K562 (cell line): Measurements from ENCODE around the gene LAMB4. TPM values are rescaled to one million over a fixed set of nuclear protein-coding genes. Genes with fewer than 3 reads are reported as not detected.
A peak's percentile ranks its signal among the peaks of the same experiment; 100 is the strongest.

Experiments
- ARID3B ChIP-seq: fragments of 250-450 bp; sonication (Bioruptor Pico); IDR thresholded peaks from 2 replicates; pipeline ENCODE4 v1.4.0; 2020; ENCODE audit warnings: borderline replicate concordance
- ATF3 ChIP-seq, 2 experiments: fragments of 450-650 bp in 1 of 2; sonication (generic) in 1 of 2; formaldehyde crosslinking in 1 of 2; IDR thresholded peaks in 1 of 2; conservative IDR thresholded peaks in 1 of 2; 2 replicates each; pipeline versions ENCODE4 v1.6.1 to v1.8.1; 2016 to 2023; ENCODE audit warnings: mild to moderate bottlenecking in 2 of 2, moderate library complexity in 2 of 2, inconsistent platforms in 1 of 2, missing genetic modification reagents in 1 of 2
- KDM1A ChIP-seq, 2 experiments: fragments of 450-650 bp; IDR thresholded peaks; 2 replicates each; pipeline ENCODE4 v1.6.1; 2016; ENCODE audit warnings: mild to moderate bottlenecking in 2 of 2
- MTA3 ChIP-seq: fragments of 450-650 bp; formaldehyde crosslinking; IDR thresholded peaks from 2 replicates; pipeline ENCODE4 v1.6.1; 2017; ENCODE audit warnings: mild to moderate bottlenecking, borderline replicate concordance
- NFE2L1 ChIP-seq: fragments of 450-650 bp; IDR thresholded peaks from 2 replicates; pipeline ENCODE4 v1.6.1; 2016; ENCODE audit warnings: missing genetic modification characterization, low read depth, mild to moderate bottlenecking, missing compliant biosample characterization, moderate library complexity, borderline replicate concordance
- RB1 ChIP-seq: fragments of 450-650 bp; IDR thresholded peaks from 2 replicates; pipeline ENCODE4 v1.6.1; 2017; ENCODE audit warnings: low read depth, mild to moderate bottlenecking
- RERE ChIP-seq: sonication (generic); formaldehyde crosslinking; IDR thresholded peaks from 2 replicates; pipeline ENCODE4 v1.8.0; 2023; ENCODE audit warnings: missing genetic modification reagents, mild to moderate bottlenecking, borderline replicate concordance
- RFX5 ChIP-seq: IDR thresholded peaks from 2 replicates; pipeline ENCODE4 v1.6.1; 2011; ENCODE audit warnings: low read depth, mild to moderate bottlenecking, improper control_type of control experiment, low read length
- SREBF1 ChIP-seq: fragments of 150-350 bp; IDR thresholded peaks from 2 replicates; pipeline ENCODE4 v1.6.1; 2014; ENCODE audit warnings: antibody characterized with exemption, low read depth, low read length, borderline replicate concordance
- STAT5A ChIP-seq: IDR thresholded peaks from 2 replicates; pipeline ENCODE4 v1.6.1; 2012; ENCODE audit warnings: low read length, inconsistent platforms, borderline replicate concordance
- TAL1 ChIP-seq: fragments of 450-650 bp; IDR thresholded peaks from 2 replicates; pipeline ENCODE4 v1.6.1; 2016; ENCODE audit warnings: mild to moderate bottlenecking
- ZNF785 ChIP-seq: fragments of 250-450 bp; sonication (Bioruptor Pico); IDR thresholded peaks from 2 replicates; pipeline ENCODE4 v1.4.0; 2020; ENCODE audit warnings: mild to moderate bottlenecking
- polyA plus RNA-seq, 8 experiments: library from polyadenylated mRNA; depleted of rRNA in 4 of 8; stranded (reverse) in 5 of 8; unstranded in 3 of 8; fragments of >200 nt; fragmentation: Nextera tagmentation in 2 of 8; fragmentation: Illumina TruSeq in 1 of 8; extraction: Ambion mirVana in 2 of 8; extraction: Trizol in 1 of 8; gene quantifications; 2 replicates each; pipeline versions ENCODE4 v1.2.1 to v1.2.3, GENCODE V29; 2011 to 2014; ENCODE audit warnings: inconsistent platforms in 1 of 8, missing spikeins in 1 of 8
- total RNA-seq, 7 experiments: library from RNA; depleted of rRNA in 6 of 7; stranded (reverse); fragments of >200 nt in 6 of 7; fragmentation: Illumina TruSeq in 2 of 7; extraction: Trizol in 2 of 7; gene quantifications; 2 replicates each; pipeline versions ENCODE4 v1.2.1 to v1.2.3, GENCODE V29; 2011 to 2021; ENCODE audit warnings: low replicate concordance in 1 of 7

LAMB4 gene
- total and polyA plus RNA-seq, 9 of the 15 experiments (the other 6 are each of a cell fraction or from before 2014, with no cell fraction given): 0.06 to 0.13 (median 0.07) TPM; not detected in 6

- no peak for TF ChIP-seq RFX5
- TF ChIP-seq TAL1: peak; percentile 28; the same call in 1 of the 2 replicates
- no peak; a peak in 3 of 4 replicates for TF ChIP-seq KDM1A (IDR thresholded peaks at IDR 0.05)
- TF ChIP-seq RERE (CRISPR knock-in tag): no peak
- 0 out of 2 replicates have a peak, but pooled peaks have one; percentile 2 for TF ChIP-seq MTA3
- peak; percentile 71 for TF ChIP-seq ATF3 (IDR thresholded peaks at IDR 0.05)
- no peak for TF ChIP-seq ATF3 (CRISPR knock-in tag; conservative IDR thresholded peaks at IDR 0.05)
- no peak for TF ChIP-seq SREBF1
- TF ChIP-seq STAT5A: no peak
- no peak for TF ChIP-seq RB1
- TF ChIP-seq NFE2L1: peak; percentile 28; the same call in 1 of the 2 replicates
- TF ChIP-seq ARID3B (CRISPR knock-in tag): no peak
- TF ChIP-seq ZNF785 (CRISPR knock-in tag): no peak
Measured at GRCh38 chr7:108103558-108104298, 26.4 kb downstream of the LAMB4 start (continued).
